Thoracic aorta (tissue), 2 donors: Measurements from ENCODE around the gene GPC1. TPM values are rescaled to one million over a fixed set of nuclear protein-coding genes. Genes with fewer than 3 reads are reported as not detected.

Experiments used
- ATAC-seq: fragments of 150-250 bp; one replicate; pipeline ENCODE4 v1.8.0; 2017; ENCODE audit warnings: low read depth; ENCODE audit not compliant: insufficient number of reproducible peaks, low FRiP score
- DNase-seq: peaks from one replicate; pipeline ENCODE4 v3.0.0-alpha.2; 2020; ENCODE audit warnings: low spot score
- H3K27ac ChIP-seq, 2 donors: fragments of 200-600 bp; sonication (generic); 1 replicate in 1 of 2; 2 replicates in 1 of 2; pipeline ENCODE4 v1.5.1; 2016; ENCODE audit warnings: mild to moderate bottlenecking in 2 of 2, moderate library complexity in 2 of 2
- H3K27me3 ChIP-seq: fragments of 200-600 bp; sonication (generic); replicated peaks from 2 replicates; pipeline ENCODE4 v1.6.0; 2016; ENCODE audit warnings: mild to moderate bottlenecking; ENCODE audit not compliant: insufficient read depth
- H3K36me3 ChIP-seq: fragments of 200-600 bp; sonication (generic); one replicate; pipeline ENCODE4 v1.5.1; 2016
- H3K4me1 ChIP-seq, 2 donors: fragments of 200-600 bp; sonication (generic); 1 replicate in 1 of 2; 2 replicates in 1 of 2; pipeline versions ENCODE4 v1.5.1 to v1.6.0; 2016; ENCODE audit warnings: low read depth in 2 of 2, mild to moderate bottlenecking in 1 of 2; ENCODE audit not compliant: control insufficient read depth in 1 of 2
- H3K4me3 ChIP-seq: fragments of 200-600 bp; sonication (generic); 2 replicates; pipeline ENCODE4 v1.5.1; 2016; ENCODE audit warnings: mild to moderate bottlenecking
- H3K9me3 ChIP-seq: fragments of 200-600 bp; sonication (generic); 2 replicates; pipeline ENCODE4 v1.5.1; 2016
- CTCF ChIP-seq: fragments of 200-600 bp; sonication (generic); IDR thresholded peaks from one replicate; pipeline ENCODE4 v1.5.1; 2019; ENCODE audit warnings: antibody characterized with exemption
- total RNA-seq, 2 donors: library from RNA; depleted of rRNA; stranded (reverse); fragments of >200 nt; gene quantifications; one replicate each; pipeline versions ENCODE4 v1.1.0 to v1.2.3, GENCODE V29; 2016

Gene GPC1
- total RNA-seq, 2 donors from 2014 or later, result 94.2 to 162 TPM

DNA sequence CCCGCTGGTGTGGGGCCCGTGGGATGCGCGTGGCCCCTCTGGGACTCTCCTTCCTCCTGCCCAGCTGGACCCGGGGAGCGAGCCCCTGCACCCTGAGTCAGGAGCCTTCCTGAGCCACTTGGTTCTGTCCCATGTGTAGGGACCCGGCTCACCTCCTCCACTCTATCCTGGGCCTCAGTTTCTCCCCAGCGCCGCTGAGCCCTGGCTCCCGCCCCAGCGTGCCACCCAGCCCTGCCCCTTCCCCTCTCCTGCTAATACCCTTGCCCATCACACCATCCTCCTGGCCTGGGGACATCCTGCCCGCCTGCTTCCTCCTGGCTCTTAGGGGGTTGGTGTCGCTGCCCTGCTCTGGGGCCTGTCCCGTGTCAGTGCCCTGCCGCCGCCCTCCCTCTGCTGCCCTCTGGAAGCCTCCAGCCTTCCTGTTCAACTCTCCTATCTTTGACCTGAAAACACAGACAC lies 24.8 kb downstream of the GPC1 start:
- Histone ChIP-seq H3K27me3 (no peaks in the 10 kb centered on the region), H3K36me3 (peaks cover 18% of the 10 kb centered on the region), H3K4me1 (no peaks in the 10 kb centered on the region), H3K4me3 (no peak overlapping the region), H3K9me3 (no peaks in the 10 kb centered on the region), H3K27ac (no peak overlapping the region)
- DNase-seq (no peak), ATAC-seq (no peak)
- no peak for TF ChIP-seq CTCF

- peaks cover 24% of the 10 kb centered on the region for H3K36me3 ChIP-seq
Observed at GRCh38 chr2:240460781-240461431, 25.4 kb downstream of the GPC1 start.

DNA sequence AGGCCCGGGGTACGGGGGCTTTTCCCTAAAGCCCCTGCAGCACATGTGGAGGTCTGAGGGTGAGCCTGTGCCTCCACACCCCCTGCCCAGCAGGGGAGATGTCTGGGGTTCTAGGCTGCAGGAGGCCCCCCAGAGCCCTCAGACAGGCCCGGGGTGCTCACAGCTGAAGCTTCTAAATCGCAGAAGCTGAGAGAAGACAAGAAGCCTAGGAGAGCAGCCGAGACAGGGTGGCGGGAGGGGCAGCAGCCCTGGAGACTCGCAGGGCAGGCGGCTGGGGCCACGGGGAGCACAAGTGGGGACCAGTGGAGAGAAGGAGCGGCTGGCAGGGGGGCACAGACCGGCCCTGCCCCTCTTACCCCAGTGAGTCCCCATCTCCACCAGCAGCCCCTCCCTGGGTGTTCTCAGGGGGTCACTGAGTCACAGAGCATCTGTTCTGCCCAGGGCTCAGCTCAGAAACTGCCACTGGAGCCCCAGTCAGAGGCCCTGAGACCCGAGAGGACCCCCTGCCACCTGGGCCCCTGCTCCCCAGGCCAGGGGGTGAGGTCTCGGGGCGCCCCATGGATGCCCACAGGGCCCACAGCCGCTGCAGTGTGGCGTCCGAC lies 26.1 kb downstream of the GPC1 start:
- no peak overlapping the region for H3K4me3 ChIP-seq
- no peak for ATAC-seq
- H3K27me3 ChIP-seq, result no peaks in the 10 kb centered on the region
- H3K9me3 ChIP-seq, result no peaks in the 10 kb centered on the region
- no peak for TF ChIP-seq CTCF
- H3K27ac ChIP-seq, result no peak overlapping the region
- no peaks in the 10 kb centered on the region for H3K4me1 ChIP-seq
- DNase-seq, result no peak
- peaks cover 24% of the 10 kb centered on the region for H3K36me3 ChIP-seq

More at GRCh38 chr2:240460781-240461431, 25.4 kb downstream of the GPC1 start:
- H3K27ac ChIP-seq, result no peak overlapping the region
- H3K4me1 ChIP-seq, result no peaks in the 10 kb centered on the region
- TF ChIP-seq CTCF, result no peak
- H3K9me3 ChIP-seq, result no peaks in the 10 kb centered on the region
- no peaks in the 10 kb centered on the region for H3K27me3 ChIP-seq
- no peak overlapping the region for H3K4me3 ChIP-seq
- DNase-seq (no peak), ATAC-seq (no peak)

DNA sequence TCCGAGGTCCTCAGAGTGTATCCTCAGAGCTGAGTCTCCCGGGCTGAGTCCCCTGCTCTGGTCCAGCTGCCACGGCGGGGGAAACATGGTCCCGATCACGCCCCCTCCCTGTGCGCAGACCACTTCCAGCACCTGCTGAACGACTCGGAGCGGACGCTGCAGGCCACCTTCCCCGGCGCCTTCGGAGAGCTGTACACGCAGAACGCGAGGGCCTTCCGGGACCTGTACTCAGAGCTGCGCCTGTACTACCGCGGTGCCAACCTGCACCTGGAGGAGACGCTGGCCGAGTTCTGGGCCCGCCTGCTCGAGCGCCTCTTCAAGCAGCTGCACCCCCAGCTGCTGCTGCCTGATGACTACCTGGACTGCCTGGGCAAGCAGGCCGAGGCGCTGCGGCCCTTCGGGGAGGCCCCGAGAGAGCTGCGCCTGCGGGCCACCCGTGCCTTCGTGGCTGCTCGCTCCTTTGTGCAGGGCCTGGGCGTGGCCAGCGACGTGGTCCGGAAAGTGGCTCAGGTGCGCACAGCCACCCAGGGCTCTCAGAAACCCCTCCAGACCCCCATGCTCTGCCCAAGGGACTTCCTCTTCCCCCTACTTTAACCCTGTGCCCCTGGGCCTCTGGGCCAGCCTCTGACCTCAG lies 26.7 kb downstream of the GPC1 start:
- Histone ChIP-seq H3K4me1 (no peaks in the 10 kb centered on the region), H3K9me3 (no peaks in the 10 kb centered on the region), H3K27ac (no peak overlapping the region), H3K4me3 (no peak overlapping the region), H3K27me3 (no peaks in the 10 kb centered on the region), H3K36me3 (peaks cover 24% of the 10 kb centered on the region)
- DNase-seq (no peak), ATAC-seq (no peak)
- TF ChIP-seq CTCF, result no peak

- Histone ChIP-seq H3K9me3 (no peaks in the 10 kb centered on the region), H3K4me1 (no peaks in the 10 kb centered on the region), H3K27ac (no peak overlapping the region), H3K36me3 (peaks cover 24% of the 10 kb centered on the region), H3K4me3 (no peak overlapping the region), H3K27me3 (no peaks in the 10 kb centered on the region)
- no peak for ATAC-seq
- TF ChIP-seq CTCF, result no peak
- no peak for DNase-seq
Observed at GRCh38 chr2:240462707-240463273, 27.3 kb downstream of the GPC1 start.
